NCI-H2227 (cell line): ENCODE data around the gene SUPT4H1.

ENCODE experiments used
- DNase-seq: peaks from one replicate; lab custom pipeline; 2025; ENCODE audit not compliant: unreplicated experiment; lab: John Stamatoyannopoulos, UW

The SUPT4H1 gene

DNA sequence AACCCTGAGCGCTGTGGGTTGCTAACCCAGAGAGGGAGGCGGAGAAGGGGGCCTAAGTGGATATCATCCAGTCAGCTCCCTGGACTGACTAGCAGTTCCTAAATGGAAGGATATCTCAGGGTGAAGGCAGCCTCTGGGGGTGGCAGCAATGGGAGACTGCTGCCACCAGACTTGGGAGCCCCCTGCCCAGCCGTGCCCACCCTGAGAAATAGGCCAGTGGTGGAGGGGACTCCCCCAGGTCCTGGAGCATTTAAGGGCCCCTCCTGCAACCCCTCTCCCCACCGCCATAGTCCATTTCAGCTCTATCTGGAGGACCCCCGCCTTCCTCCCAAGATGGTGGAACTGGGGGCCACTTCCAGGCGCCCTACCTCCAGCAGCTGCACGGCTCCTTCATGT is 31.8 kb downstream of the SUPT4H1 start:
- DNase-seq = no peak

DNA sequence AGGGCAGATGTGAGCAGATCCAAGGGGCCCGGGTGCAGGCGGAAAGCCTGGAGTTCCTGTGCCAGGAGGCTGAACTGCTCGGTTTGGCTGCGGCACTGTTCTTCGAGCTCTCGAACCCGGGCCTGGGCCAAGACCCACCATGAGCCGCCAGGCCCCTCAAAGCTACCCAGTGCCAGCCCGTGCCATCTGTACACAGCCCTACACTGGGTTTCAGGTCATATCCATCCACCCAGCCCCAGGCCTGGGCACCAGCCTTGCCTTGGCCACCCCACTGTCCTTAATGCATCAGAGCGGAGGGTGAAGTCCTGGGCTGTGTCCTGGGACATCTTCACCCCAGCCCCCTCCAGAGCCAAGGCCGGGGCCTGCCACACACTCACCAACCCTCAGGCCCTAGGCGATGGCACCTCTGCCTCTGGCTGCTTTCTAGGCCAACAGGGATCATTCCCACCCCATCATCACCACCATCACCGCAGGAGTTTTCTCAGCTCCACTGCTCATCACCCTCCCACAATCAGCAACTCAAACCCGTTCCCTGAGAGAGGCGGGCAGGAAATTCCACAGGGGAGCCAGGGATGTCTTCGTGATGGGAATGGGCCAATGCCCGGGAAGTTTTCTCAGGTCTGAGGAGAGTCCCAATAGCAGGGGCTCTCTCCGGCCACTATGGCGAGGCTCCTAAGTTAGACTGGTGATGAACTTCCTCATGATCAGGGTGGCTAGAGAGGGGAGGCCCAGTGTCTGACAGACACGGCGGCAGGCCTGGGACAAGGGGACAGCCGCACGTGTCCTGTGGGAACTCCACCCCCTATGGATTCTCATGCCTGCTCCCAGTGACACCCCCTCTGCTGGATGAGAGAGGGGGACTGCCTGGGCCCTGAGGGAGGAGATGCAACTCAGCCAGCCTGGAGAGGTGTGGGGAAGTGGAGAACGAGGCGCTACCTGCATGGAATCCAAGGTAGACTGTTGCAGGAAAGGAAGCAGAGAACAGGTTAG is 32.5 kb downstream of the SUPT4H1 start:
- no peak for DNase-seq

DNA sequence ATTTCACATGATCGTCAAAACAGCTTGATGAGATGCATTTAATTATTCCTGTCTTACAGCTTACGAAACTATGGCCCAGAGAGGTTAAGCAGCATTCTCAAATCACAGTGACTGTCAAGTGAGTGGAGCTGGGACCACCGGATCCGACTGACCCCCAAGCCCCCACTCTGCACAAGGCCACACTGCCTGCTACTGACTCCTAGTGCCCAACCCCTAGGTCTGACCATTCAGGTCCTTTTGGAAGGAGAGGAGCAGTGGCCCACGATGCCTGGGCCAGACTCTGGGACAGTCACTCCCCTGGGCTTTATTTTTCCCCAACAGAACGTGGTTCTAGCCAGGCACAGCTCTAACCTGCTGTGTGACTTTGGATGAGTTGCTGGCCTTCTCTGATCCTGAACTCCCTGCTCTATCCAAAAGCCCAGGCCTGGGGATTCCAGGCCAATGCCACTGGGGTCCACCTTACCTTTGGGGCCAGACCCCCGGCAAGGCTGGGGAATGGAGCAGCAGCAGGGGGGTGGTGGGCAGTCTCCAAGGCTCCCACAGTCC is 33.3 kb downstream of the SUPT4H1 start:
- DNase-seq = no peak

DNA sequence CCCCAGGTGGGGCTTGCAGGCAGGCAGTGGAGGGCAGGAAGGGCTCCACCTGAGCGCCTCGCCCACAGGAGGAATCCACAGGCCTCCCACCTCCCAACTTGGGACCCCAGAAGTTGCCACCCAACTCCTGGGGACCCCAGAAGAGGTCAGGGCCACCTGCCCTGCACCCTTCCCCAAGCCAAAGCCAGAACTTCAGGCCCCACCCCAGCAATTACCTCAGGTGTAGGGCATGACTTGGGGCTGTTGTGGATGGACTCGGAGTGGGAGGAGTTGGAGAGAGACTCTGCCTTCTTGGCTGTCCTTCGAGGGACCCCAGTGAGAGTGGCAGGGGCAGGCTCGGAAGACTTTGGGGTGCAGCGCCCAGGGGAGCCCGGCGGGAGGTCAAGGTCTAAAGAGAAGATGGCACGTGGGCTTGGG is 33.9 kb downstream of the SUPT4H1 start:
- DNase-seq = no peak

DNA sequence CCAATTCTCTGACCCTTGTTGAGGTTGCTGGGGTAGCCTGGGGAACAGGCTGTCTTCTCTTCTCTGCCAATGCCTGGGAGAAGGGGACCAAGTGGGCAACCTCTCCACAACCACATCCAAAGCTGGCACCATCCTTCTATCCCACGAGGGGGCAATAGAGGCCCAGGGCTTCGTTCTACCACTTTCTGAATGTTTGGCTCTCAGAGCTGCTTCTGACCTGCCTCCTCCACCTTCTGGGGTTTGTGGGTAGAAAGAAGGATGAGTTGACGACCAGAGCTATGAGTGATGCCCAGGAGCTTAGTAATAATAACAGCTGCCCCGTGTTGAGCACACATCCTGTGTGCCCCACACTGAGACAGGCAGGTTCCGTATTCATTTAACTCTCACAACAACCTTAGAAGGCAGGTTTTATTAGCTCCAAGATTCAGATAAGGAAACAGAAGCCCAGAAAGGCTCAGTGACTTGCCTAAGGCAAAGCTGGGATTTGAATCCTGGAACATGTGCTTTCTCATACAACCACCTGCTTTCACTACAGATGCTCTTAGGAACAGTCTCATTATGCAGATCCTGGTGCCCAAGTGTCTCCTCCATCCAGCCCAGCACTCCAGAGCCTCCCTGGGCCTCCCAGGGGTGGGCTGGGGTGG is 34.5 kb downstream of the SUPT4H1 start:
- DNase-seq = peak; percentile 42

DNA sequence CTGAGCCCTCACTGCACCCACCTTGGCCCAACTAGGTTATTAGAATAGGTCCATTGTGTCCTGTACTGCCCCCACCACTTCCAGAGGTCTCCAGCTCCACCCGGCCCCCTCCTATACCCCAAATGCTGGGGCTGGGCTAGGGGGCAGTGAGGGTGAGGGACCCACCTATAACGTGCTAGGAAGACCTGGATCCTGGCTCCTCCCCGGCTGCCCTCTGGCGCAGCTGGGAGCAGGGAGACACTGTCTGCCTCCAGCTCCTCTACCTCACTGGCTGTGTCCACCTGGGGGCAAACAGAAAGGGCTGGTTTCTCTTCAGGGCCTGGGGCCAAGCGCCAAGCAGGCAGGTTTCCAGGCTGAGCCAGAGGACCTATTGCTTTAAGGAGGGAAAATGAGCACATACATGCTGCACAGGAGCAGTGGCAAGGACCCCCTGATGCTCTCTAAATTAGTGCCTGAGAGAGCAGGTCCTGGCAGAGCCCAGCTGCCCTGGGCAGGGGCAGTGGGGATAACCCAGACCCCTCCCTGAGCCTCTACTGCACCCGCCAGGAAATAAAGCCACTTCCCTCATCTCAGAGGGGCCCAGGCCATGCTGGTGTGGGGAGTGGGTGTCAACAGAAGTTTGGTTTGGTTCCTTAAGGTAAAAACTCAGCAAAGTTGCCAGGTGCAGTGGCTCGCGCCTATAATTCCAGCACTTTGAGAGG is 35.6 kb downstream of the SUPT4H1 start:
- no peak for DNase-seq

DNA sequence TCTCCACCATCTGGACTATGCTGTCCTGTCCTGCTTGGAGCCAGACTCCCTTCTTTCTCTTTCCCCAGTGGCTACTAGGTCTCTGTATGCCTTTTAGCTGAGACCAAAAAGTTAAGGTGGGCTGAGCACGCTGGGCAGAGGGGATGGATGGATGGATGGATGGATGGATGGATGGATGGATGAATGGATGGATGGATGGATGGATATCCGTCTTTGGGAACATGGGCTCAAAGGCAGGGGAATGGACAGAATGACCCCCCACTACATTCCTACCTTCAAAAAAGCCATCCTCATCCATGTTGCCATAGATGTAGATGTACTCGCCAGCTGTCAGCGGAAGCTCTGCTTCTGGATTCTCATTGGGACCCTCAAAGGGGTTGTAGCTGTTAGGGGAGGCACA is 36.3 kb downstream of the SUPT4H1 start:
- no peak for DNase-seq

DNA sequence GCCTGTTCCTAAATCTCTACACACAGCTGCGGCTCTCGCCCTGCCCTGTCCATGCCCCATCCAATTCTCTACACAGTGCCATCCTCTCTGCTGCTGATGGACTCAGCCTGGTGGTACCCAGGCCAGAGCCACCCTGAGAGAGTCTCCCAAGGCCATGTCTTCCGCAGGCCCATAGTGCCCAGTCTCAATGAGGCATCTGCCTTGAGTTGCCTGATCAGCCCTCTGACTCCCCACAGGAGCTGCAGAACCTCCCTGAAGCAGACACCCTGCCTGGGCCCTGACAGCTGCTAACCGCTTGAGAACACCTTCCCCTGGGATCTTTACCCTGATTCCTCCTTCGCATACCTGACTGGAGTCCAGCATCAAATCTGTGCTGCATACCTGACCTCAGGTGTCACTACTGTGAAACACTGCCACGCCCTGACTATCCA is 36.7 kb downstream of the SUPT4H1 start:
- no peak for DNase-seq

DNA sequence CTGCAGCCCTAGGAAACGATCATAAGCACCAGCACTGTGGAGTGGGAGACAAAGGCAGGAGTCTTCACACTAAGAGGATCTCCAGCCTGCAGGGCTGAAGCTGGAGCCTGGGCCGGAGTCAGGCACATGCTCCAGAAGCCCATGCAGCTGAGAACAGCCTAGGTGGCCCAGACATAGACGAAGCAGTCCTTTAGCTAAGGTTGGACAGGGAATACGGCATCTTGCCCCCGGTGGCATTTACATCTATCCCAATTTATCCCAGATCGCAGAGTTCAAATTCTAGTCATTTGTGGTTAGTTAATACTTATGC is 37.3 kb downstream of the SUPT4H1 start:
- DNase-seq = no peak

DNA sequence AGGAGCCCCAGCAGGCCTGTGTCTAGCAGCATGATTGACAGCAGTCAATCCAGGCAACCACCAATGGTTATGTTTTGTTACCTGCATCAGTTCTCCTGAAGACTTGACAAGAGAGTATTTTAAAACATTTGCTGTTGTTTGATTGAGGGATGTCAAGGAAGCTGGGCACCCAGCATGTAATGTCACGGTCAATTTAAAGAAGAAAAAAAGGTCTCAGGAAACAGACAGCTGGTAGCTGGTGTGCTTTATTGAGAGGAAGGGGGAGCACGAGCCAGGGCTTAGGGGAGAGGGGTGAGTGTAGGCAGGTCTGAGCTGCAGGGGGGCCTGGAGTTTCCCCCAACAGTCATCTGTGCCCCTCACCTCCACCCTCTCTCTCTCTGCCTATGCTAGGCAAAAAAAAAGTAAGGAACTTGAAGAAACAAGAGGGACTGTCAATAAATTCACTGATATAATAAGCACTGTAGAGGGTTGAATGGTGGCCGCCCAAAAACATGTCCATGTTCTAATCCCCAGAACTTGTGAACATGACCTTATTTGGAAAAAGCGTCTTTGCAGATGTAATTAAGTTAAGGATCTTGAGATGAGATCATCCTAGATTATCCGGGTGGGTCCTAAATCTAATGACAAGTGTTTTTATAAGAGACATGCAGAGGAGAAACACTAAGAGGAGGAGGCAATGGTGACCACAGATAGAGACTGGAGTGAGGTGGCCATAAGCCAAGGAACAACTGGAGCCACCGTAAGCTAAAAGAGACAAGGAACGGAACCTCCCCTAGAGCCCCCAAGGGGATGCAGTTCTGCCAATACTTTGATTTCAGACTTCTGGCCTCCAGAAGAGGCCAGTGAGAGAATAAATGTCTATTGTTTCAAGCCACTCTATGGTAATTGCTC is 37.9 kb downstream of the SUPT4H1 start:
- no peak for DNase-seq

DNA sequence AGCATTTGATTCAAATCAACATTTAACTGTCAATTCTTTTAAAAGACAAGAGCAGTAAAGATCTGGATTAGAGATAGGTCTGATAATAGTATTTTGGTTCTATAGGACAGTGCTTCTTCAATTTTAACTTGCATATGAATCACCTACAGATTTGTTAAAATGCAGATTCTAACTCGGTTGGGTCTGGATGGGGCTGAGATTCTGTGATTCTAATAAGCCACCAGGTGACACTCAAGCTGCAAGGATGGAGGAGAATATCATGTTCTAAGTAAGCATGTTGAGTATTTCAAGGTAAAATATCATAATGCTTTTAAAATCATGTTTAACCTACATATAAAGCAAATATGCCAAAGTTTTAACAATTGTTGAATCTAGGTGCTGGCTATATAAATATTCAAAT is 39.2 kb downstream of the SUPT4H1 start:
- DNase-seq = no peak

DNA sequence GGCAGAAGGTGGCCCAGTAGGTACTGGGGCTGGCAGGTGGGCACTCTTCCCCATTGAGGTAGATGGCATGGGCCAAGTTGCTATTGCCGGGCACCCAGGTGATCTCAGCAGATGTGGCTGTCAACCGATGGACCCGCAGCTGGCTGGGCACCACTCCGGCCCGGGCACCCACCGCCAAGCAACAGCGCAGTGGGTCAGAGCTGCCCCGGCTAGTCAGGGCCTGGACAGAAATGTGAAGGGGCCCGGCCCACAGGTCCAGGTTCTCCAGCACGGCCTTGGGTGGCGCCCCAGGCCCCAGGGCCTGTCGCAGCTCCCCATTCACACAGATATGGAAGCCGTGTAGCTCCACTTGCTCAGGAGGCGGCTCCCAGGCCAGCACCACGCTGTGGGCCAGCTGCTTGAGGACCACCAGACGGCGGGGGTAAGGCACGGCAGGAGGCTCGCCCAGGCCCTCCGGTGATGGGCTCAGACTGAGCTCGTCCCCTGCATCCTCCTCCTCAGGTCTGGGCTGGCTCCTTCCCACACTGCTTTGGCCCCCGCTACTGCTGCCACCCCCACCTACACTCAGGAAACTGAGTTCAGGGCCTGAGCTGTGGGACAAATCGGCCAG is 39.9 kb downstream of the SUPT4H1 start:
- DNase-seq = no peak

DNA sequence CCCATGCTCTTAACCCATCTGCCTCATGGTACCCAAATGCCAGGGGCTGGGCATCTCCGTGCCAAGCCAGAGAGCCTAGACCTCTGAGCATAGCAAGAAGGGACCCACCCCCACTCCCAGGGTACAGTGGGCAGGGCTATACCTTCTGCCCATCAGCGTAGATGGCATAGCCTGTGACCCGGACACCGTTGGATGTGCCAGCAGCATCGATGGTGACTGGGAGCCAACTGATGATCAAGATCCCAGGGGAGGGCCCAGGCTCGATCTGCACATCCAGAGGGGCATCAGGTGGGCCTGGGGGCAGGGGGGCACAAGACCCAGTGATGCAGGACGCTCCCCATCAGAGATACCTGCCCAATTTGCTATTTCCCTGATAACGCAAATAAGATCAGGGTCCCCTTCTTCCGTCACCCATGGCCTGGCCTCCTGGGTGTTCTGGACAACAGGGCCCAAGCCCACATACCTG is 40.5 kb downstream of the SUPT4H1 start:
- DNase-seq = no peak

DNA sequence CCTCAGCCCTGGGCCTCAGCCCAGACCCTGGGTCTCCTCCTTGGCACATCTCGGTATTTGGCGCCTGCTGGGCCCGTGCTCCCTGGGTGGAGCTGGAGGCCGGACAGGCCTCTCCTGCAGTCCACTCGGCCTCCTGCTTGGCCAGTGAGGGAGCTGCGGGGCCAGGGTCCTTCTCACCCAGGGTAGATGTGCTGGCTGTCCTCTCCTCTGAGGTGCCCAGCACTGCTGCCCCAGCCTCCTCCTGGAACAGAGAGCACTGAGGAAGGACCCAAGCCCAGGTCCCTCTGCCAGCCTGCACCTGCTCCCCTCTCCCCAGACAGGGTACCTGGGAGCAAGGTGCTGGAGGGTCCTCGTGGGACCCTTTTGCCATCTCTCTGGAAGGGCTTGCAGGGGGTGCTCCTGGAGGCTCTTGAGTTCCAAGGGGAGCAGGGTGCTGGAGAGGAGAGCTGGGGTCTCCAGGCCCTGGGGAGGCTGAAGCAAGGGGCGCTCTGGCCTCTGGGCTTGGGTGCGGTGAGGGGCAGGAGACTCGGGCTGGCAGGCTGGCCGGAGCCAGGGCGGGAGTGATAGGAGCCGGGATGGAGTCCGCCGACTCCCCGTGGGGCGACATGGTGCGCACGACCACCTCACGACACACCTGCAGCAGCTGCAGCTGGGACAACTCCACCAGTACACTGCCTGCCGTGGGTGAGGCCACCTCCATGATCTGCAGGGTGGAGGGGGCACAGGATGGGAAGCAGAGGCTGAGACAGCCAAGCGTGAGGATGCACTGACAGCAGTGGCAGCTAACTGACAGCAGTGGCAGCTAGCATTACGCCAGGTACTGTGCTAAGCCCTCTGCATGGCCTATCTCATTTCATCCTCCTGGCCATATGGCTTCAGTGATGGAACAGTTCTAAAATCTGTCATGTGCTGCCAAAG is 41.2 kb downstream of the SUPT4H1 start:
- DNase-seq = no peak

DNA sequence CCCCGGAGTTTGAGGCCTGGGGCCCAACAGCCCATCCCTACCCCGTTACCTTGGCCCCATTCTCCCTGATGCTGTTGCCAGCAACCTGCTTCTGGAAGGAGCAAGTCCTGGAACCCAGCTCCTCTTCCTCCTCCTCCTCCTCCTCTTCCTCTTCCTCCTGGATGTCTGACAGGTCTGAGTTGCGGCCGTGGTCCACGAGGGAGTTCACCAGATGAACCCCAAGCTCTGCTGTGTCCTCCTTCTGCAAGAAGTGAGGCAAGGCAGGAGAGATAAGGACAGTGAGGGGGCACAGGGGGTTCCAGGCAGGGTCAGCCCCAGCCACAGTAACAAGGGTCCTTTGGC is 42.1 kb downstream of the SUPT4H1 start:
- DNase-seq = no peak

DNA sequence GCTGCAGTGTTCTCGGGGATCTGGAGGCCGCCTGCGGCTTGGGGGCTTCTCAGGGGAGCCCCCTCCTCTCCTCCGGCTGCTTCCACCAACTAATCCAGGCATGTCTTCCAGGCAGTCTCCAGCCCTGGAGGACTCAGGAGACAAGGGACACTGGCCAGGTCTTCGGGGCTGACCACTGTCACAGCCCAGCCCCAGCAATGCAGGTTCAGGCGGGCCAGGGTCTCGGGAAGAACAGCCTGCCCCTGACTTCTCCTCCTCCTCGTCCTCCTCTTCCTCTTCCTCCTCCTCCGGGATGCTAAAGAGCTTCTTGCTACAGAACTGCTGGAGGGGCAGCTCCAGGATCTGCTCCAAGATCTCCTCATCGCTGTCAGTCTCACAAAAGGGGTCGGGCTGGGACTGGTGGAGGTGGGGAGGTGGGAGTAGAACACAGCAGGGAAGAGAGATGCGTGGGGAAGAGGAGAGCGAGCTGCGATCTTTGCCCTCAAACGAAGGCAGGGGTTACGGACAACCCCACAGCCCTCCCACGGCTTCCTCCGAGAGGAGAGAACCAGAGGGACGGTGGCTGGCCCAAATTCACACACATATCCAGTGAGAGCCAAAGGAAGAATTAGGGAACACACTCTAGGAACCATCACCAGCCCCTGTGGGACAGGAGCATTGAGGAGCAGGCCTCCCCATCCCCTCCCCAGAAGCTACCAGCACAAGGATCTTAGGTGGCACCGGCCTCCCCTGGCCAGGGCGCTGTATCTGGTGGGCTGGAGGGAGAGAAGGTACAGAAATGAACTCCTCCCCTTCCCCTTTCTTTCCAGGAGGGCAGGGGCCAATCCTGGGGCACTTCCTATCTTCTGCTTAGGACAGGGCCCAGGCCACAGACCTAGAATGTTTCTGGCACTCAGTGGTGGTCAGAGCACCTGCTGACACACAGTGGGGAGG is 42.8 kb downstream of the SUPT4H1 start:
- no peak for DNase-seq

DNA sequence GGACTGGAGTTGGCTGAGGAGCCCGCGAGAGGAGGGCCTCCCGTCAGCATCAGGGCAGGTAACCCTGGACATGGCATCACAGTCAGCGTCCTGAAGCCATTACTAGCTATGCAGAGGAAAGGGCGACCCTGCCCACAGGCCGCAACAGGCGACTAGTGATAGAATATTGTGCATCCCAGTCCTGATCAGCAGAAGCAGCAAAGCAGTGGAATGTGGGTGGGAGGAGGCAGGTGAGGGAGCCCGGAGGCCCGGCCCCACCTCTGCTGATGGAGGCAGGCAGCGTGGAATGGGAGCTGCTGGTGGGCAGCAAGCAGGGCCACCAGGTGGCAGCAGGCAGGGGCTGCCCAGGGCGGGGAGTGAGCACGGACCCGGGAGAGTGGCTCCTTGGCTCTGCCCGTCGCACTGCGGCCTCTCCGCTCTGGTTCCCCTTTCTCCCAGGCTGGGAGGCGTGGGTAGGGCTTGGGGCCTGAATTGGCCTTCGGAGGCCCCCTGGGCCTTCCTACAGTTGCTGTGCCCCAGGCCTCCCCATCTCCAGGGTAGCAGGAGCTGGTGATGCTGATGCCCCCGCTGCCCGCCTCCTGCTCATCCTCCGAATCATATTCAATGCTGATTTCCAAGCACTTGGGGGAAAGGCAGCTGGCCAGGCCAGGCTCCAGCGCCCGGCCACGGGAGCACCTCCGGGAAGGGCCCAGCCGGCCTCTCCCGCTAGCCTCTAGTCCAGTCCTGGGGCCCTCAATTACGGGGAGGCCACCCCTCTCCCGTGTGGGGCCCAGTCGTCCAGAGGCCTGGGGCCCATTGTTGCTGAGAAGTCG is 43.6 kb downstream of the SUPT4H1 start:
- DNase-seq = peak; percentile 13
